ENCODE results near the gene P2RX7.
A peak's percentile ranks its signal among the peaks of the same experiment; 100 is the strongest.
"Not testable (repeated sequence)": the region's sequence is repeated elsewhere in the genome, so short reads cannot be mapped to it uniquely, and the experiment has no call there.

P2RX7 gene

DNA sequence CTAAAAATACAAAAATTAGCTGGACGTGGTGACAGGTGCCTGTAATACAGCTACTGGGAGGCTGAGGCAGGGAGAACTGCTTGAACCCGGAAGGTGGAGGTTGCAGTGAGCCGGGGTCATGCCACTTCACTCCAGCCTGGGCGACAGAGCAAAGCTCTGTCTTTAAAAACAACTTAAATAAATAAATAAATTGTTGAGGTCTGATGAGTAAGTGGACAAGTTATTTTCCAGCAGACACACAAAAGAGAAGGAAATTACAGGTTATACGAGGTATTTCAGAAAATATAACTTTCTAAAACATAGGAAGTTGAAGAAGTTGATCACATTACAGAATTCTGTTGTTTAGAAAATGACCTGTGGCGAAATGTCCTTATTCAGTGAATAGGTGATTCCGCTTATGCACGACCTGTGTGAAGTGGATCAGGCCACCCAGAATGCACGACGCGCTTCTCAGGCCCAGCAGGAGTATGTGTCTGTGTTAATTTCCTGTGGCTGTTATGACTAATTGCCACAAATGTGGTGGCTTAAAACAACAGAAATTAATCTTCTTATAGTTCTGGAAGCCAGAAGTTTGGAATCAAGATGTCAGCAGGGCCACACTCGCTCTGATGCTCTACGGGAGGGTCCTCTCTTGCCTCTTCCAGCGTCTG lies 38.1 kb downstream of the P2RX7 start:
- DNase-seq (ENCODE audit: low read depth in 2 of 2), result no peak

DNA sequence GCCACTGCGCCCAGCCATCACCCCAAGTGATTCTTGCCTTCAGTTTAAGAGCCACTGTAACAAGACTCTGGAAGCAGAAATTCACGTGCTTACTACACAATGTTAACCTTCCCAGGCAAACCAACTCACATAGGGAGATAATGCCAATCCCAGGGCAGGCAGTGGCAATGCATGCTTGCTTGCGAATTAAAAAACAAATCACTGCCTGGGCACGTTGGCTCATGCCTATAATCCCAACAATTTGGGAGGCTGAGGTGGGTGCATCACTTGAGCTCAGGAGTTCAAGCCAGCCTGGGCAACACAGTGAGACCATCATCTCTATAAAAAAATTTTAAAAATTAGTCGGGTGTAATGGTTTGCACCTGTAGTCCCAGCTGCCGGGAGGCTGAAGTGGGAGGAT lies 39.5 kb downstream of the P2RX7 start:
- no peak for DNase-seq (ENCODE audit: low read depth in 2 of 2)

DNA sequence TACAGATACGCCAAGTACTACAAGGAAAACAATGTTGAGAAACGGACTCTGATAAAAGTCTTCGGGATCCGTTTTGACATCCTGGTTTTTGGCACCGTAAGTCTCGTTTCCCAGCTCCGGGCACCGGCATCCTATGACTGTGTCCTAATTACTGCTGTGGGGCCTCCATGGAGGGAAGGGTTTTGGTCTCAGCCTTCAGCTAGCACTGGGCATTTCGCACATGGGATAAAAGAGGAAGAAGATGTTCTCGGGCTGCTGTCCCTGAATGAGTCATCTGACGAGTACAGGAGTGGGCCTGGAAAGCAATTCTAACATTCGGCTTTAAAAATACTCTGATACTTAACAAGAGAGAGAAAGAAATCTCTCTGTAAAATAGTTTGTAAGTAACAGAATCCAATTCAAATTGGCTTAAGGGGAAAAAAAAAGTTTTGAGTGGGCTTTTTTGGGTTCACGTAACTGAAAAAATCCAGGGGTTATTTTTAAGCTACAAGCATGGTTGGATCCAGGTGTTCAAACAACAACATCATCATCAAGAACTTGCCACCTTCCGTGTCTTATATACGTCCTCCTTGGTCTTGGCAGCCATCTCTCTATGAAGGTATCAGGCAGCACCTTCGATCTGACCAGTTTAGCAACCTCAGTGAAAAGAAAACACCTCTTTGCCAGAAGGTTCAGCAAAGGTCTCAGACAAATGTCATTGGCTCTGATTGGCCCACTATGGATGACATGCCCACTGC lies 42.9 kb downstream of the P2RX7 start:
- DNase-seq (ENCODE audit: low read depth in 2 of 2), result no peak

DNA sequence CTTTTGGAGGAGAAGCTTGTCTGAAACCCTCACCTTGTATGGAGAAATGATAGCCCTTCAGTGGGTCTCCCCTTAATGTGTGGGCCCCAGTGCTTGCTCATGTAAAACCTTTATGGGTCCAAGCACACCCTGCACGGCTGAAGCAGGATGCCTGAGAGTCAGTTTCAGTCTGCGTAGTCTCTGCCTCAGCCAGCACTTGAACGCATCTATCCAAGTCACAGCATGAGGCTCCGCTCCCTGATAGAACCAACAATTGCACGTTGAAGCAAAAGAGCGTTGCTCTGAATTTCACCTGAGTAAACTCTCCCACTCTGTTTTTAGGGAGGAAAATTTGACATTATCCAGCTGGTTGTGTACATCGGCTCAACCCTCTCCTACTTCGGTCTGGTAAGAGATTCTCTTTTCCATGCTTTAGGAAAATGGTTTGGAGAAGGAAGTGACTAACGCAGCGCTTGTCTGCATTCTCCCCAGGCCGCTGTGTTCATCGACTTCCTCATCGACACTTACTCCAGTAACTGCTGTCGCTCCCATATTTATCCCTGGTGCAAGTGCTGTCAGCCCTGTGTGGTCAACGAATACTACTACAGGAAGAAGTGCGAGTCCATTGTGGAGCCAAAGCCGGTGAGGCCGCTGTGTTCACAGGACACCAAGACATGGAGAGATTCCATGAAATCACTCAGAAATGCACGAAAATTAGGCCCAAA lies 44.3 kb downstream of the P2RX7 start:
- DNase-seq (ENCODE audit: low read depth in 2 of 2), result no peak

DNA sequence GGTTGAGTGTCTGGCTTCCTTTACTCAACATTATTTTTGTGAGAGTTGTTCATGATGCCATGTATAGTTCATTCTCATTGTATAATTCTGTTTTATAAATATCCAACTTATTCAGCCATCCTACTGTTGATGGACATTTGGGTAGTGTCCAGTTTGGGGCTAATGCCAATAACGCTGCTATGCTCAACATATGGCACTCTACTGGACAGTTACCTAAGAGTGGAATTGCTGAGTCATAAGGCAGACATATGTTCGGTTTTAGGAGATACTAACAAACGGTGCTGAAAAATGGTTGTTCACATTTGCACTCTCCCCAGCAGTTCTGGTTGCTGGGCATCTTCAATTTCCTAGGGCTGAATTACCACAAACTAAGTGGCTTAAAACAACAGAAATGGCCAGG lies 48.5 kb downstream of the P2RX7 start:
- peak in 1 of 2 experiments; percentile 5 for DNase-seq (ENCODE audit: low read depth in 2 of 2)

DNA sequence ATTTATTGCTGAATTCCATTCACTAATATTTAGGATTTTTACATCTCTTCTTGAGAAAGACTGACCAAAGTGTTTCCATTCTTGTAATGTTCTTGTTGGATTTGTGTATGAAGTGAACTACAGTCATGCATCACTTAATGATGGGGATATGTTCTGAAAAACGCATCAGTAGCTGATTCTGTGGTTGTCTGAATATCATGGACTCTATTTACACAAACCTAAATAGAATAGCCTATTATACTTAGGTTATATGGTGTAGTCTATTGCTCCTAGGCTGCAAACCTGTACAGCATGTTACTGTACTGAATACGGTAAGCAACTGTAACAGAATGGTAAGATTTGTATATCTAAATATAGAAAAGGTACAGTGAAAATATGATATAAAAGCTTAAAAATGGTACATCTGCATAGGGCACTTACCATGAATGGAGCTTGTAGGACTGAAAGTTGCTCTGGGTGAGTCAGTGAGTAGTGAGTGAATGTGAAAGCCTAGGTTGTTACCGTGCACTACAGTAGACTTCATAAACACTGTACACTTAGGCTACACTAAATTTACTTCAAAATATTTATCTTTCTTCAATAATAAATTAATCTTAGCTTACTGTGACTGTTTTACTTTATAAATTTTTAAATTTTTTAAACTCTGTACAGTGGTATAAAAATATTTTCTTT lies 49.7 kb downstream of the P2RX7 start:
- DNase-seq (ENCODE audit: low read depth in 2 of 2), result no peak

DNA sequence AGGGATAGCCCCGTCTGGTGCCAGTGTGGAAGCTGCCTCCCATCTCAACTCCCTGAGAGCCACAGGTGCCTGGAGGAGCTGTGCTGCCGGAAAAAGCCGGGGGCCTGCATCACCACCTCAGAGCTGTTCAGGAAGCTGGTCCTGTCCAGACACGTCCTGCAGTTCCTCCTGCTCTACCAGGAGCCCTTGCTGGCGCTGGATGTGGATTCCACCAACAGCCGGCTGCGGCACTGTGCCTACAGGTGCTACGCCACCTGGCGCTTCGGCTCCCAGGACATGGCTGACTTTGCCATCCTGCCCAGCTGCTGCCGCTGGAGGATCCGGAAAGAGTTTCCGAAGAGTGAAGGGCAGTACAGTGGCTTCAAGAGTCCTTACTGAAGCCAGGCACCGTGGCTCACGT lies 51.7 kb downstream of the P2RX7 start:
- no peak for DNase-seq (ENCODE audit: low read depth in 2 of 2)

DNA sequence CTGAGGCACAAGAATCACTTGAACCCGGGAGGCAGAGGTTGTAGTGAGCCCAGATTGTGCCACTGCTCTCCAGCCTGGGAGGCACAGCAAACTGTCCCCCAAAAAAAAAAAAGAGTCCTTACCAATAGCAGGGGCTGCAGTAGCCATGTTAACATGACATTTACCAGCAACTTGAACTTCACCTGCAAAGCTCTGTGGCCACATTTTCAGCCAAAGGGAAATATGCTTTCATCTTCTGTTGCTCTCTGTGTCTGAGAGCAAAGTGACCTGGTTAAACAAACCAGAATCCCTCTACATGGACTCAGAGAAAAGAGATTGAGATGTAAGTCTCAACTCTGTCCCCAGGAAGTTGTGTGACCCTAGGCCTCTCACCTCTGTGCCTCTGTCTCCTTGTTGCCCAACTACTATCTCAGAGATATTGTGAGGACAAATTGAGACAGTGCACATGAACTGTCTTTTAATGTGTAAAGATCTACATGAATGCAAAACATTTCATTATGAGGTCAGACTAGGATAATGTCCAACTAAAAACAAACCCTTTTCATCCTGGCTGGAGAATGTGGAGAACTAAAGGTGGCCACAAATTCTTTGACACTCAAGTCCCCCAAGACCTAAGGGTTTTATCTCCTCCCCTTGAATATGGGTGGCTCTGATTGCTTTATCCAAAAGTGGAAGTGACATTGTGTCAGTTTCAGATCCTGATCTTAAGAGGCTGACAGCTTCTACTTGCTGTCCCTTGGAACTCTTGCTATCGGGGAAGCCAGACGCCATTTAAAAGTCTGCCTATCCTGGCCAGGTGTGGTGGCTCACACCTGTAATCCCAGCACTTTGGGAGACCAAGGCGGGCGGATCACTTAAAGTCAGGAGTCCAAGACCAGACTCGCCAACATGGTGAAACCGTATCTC lies 52.6 kb downstream of the P2RX7 start:
- DNase-seq (ENCODE audit: low read depth in 2 of 2), result no peak

DNA sequence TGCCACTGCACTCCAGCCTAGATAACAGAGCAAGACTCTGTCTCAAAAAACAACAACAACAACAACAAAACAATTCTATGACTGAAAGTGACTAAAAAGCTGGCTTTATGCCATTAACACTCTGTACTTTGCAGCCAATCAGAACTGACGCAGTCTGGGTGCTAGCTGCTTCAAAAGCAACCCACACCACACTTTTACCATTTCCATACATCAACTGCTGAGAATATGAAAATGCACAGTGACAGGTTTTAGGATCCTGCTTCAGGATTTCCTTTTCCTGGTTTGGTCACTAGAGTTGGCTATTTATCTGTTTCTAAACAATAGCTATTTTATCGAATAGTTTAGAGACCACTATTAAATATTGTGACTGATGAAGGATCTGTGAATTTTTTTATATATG lies 54.1 kb downstream of the P2RX7 start:
- DNase-seq (ENCODE audit: low read depth in 2 of 2), result no peak

DNA sequence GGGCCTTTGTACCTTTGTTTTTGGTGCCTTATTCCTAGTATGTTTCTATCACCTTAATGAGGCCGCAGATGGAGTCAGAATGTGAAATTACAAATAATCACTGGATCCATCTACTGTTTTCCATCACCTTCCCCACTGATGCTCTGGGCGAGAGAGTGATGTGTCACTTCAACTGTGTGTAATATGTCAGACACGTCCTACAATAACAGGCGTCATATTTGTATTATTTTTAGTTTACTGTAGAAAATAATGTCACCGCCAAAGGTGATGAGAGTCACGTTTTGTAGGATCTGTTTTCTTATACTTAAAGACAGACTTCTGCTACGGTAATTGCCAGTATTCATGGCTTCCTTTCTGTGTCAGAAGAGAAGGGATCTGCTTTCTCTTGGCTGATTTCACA lies 54.8 kb downstream of the P2RX7 start:
- DNase-seq (ENCODE audit: low read depth in 2 of 2), result no peak

DNA sequence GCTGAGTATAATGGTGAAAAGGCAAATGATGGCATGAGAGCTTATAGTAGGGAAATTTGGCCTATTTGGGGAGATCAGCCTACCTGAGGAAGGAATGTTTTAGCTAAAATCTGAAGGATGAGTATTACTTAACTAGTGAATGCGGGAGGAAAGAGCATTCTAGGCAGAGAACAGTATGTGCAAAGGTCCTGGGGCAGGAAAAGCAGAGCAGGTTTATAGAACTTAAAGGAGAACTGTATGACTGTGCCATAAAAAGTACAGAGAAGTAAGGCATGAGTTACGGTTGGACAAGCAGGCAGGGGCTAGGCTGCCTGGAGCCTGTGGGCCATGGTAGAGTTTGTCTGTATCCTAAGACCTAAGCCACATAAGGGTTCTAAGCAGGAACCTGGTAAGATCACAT lies 55.6 kb downstream of the P2RX7 start:
- DNase-seq (ENCODE audit: low read depth in 2 of 2), result no peak

DNA sequence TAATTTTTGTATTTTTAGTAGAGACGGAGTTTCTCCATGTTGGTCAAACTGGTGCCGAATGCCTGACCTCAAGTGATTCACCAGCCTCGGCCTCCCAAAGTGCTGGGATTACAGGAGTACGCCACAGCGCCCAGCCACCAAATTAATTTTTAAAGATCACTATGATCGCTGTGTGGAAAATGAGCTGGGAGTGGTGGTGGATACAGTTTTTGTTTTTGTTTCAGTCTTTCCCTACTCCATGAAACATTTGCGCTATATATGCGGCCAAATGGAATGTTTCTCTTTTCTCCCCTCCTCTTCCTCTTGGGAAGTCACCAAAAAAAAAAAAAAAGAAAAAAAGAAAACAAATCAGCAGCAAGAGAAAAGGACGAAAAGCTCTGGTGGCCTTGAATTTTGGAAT lies 56.5 kb downstream of the P2RX7 start:
- DNase-seq (ENCODE audit: low read depth in 2 of 2), result no peak

DNA sequence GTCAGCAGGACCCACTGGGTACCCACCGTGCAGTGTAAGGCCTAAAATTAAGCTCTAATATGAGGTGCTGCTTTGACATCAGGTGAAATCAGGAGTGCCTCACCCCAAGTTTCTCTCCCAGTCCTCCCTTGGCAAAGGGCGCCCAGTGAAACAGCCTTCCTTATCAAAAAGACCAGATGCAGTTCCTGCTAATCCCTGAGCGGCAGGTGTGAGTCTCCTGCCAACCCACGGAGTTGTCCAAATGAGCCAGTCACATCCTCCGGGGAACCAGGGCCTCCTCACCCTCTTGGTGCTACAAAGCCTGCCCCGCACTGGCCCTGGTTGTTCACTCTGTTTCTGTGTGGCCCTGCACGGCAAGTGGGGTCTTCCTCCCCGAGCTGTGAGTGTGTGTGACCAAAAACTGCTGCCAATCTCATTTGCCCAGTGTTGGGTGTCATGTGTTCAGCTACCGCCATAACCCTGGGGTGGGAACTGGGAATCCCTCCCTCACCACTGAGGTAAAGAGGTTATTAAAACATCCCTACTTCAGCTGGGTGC lies 57.0 kb downstream of the P2RX7 start:
- DNase-seq (ENCODE audit: low read depth in 2 of 2), result no peak

DNA sequence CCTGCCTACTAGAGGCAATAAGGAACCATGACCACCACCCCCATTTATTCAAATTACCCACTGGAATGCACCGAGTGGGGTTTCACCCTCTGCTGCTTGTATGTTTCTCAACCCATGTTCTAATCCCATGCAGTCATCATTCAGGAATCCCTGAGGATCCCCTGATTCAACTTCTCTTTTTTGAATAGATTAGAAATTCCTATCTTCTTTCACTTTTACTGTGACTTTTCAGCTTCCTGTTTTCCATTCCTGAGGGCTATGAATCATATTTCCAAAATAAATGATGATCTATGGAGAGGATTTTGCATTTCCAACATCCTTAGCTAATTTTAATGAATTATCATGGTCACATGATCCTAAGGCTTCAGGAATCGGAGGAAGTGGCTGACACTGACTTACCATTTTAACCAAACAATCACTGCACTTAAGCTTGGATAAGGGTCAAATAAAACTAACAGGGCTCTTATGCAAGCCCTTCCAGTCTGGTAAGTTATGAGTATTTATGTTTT lies 57.9 kb downstream of the P2RX7 start:
- DNase-seq (ENCODE audit: low read depth in 2 of 2), result peak; percentile 91

DNA sequence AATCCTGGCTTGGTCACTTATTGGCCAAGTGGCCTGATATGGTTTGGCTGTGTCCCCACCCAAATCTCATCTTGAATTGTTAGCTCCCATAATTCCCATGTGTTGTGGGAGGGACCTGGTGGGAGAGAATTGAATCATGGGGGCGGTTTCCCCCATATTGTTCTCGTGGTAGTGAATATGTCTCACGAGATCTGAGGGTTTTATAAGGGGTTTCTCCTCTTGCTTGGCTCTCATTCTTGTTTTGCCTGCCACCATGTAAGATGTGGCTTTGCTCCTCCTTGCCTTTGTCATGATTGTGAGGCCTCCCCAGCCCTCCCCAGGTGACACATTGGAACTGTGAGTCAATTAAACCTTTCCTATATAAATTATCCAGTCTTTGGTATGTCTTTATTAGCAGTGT lies 58.5 kb downstream of the P2RX7 start:
- DNase-seq (ENCODE audit: low read depth in 2 of 2), result no peak

DNA sequence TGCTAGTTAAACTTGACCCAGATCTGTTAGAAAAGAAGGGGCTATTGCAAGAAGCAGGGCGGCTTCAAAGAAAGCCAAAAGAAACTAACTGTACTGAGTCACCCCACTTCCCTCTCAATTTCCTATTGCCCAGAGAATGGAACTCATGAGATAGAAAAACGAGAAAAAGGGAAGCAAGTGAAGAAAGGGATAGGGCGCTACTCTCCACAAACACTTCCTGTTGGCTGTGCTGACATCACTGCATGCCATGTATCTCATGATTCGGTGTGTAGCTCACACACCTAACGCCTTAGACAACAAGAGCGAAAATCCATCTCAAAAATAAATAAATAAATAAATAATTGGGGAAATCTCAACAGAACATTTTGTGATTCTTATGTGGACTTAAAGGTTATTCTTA lies 64.2 kb downstream of the P2RX7 start:
- no peak for DNase-seq (ENCODE audit: low read depth in 2 of 2)

DNA sequence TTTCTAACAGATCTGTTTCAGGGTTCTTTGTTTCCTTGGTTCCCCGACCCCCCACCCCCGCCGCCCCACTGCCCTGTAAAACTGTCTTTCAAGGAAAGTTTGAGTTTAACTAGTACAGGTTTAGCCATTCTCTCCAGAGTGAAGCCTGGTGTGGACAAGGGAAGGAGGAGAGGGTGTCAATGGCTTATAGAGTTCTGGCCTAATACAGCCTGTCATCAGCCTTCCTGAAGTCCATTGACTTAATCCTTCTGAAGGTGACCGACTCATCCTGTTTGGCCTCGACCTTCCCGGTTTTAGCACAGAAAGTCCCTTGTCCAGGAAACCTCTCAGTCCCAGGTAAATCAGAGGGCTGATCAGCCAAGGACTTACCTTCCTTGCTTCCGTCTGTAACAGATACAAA lies 66.3 kb downstream of the P2RX7 start:
- no peak for DNase-seq (ENCODE audit: low read depth in 2 of 2)

DNA sequence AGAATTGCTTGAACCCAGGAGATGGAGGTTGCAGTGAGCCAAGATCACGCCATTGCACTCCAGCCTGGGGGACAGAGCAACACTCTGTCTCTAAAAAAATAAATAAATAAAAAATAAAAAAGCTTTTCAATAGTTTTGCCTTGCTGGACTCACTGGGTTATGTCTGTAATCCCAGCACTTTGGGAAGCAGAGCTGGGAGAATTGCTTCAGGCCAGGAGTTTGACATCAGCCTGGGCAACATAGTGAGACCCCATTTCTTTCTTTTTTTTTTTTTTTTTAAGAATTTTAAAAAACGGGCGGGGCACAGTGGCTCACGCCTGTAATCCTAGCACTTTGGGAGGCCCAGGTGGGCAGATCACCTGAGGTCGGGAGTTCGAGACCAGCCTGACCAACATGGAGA lies 68.5 kb downstream of the P2RX7 start:
- DNase-seq (ENCODE audit: low read depth in 2 of 2), result not testable (repeated sequence)

DNA sequence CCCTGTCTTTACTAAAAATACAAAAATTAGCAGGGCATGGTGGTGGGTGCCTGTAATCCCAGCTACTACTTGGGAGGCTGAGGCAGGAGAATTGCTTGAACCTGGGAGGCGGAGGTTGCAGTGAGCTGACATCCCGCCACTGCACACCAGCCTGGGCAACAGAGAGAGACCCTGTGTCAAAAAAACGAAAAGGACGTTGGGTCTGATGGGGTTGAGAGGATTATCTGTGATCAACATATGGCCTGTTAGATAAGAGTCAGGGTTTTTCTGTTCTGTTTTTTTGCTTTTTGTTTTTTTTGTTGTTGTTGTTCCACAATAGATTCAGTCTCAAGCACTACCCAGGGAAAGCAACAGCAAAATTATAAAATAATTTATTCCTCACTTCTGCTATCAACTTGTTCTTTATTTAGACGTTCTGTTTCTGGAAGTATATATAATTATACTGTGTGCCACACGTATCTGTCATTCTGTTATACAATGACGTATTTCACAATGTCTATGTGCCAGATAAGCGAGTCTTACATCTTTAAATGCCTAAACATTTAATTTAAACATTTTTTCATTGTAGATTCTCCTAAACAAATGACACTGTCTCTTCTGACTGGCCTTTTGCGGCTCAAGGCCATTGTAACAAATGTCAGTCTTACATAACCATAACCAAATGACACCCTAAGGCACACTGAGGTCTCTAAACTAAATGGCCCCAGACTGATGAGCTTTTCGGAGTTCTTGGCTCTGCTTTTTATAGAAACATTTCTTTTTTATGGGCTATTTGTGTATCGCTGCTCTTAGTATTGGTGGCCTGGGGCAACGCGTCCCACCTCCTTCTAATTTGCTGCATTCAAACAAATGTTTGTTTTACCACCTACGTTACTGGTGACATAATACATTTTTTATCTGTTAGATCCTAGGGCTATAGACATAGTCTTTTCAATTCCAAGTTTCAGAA lies 70.0 kb downstream of the P2RX7 start:
- DNase-seq (ENCODE audit: low read depth in 2 of 2), result no peak

DNA sequence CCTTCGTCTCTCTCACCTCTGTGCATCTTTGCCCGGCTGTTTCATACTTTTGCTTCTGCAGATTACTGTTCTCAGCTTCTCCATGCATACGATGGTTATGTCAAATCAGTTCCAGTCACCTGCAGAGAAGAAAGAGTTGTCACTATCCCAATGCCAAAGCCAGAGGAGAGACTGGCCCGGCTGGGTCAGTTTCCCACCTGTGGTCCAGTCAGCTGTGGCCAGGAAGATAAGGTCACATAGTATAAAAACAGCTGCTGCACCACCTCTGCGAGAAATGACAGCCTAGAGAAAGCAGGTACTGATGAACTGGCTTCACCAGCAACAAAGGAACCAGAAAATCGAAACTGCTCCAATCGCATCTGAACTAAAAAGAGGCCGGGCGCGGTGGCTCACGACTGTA lies 70.8 kb downstream of the P2RX7 start:
- no peak for DNase-seq (ENCODE audit: low read depth in 2 of 2)
